ENCODE results near the gene PSMD8.
A peak's percentile ranks its signal among the peaks of the same experiment; 100 is the strongest.

PSMD8 gene

DNA sequence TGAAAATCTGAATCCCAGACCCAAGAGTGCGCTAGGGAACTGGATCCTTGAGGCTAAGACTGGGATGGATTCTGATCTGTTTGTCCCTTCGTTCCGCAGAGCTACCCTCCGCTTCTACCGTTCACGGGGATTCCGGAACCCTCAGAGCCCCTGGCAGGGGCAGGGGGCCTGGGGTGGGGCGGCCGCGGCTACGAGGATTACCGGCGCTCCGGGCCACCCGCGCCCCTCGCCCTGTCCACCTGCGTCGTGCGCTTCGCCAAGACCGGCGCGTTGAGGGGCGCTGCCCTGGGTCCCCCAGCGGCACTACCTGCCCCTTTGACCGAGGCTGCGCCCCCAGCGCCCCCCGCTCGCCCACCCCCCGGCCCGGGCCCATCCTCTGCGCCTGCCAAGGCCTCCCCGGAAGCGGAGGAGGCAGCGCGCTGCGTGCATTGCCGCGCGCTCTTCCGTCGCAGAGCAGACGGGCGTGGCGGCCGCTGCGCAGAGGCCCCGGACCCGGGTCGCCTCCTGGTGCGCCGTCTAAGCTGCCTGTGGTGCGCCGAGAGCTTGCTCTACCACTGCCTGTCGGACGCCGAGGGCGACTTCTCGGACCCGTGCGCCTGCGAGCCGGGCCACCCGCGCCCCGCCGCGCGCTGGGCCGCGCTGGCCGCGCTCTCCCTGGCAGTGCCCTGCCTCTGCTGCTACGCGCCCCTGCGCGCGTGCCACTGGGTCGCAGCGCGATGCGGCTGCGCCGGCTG is 21.2 kb downstream of the PSMD8 start:
- no peak overlapping the region for H2BK12ac ChIP-seq (ENCODE audit: low read length)
- no peak overlapping the region for H2BK5ac ChIP-seq (ENCODE audit: low read length)
- no peak overlapping the region for H3K18ac ChIP-seq (ENCODE audit: low read length)
- peaks cover under 1% of the 10 kb centered on the region for H3K79me1 ChIP-seq (ENCODE audit: low read depth, low read length)
- H3K9ac ChIP-seq (ENCODE audit: low read depth, low read length, poor library complexity), result no peak overlapping the region
- H3K4me1 ChIP-seq (ENCODE audit: control insufficient read depth in 2 of 2, insufficient read depth in 1 of 2, low read depth in 1 of 2, low read length in 2 of 2), result peaks cover 0 to 2% of the 10 kb centered on the region in 2 donors
- no peak overlapping the region for H3K14ac ChIP-seq (ENCODE audit: low read length)
- no peak overlapping the region for H2AFZ ChIP-seq (ENCODE audit: low read length)
- no peak overlapping the region for H3K27ac ChIP-seq (replicated peaks; ENCODE audit: low read length)
- no peak overlapping the region for H3K4ac ChIP-seq (ENCODE audit: low read length)
- H3K4me3 ChIP-seq (ENCODE audit: low read length in 2 of 2), result no peak overlapping the region
- H2BK120ac ChIP-seq (ENCODE audit: low read depth, low read length), result no peak overlapping the region
- H3K4me2 ChIP-seq (ENCODE audit: insufficient read depth, low read length, poor library complexity, severe bottlenecking), result no peak overlapping the region
- no peak overlapping the region for H2BK15ac ChIP-seq (ENCODE audit: low read length)
- H4K91ac ChIP-seq (ENCODE audit: low read depth, low read length, poor library complexity), result no peak overlapping the region
- H3K9me3 ChIP-seq (replicated peaks in 1 of 2; ENCODE audit: control insufficient read depth in 2 of 2, insufficient read depth in 1 of 2, low read depth in 1 of 2, low read length in 2 of 2), result peaks cover 0 to 4% of the 10 kb centered on the region in 2 donors
- no peak overlapping the region for H2AK5ac ChIP-seq (ENCODE audit: low read depth, low read length)
- peaks cover 20 to 51% of the 10 kb centered on the region in 2 donors for H3K36me3 ChIP-seq (replicated peaks in 1 of 2; ENCODE audit: control insufficient read depth in 2 of 2, insufficient read depth in 2 of 2, low read length in 2 of 2)
- no peak overlapping the region for H3K23ac ChIP-seq (ENCODE audit: low read depth, low read length, poor library complexity)
- DNase-seq (ENCODE audit: low spot score), result no peak
- no peak overlapping the region for H4K8ac ChIP-seq (ENCODE audit: low read depth, low read length)
- no peaks in the 10 kb centered on the region for H3K27me3 ChIP-seq (ENCODE audit: control insufficient read depth in 3 of 3, insufficient read depth in 3 of 3, low read depth in 1 of 3, low read length in 3 of 3)
- no CpG with 5 or more reads among the region's 86 CpGs for WGBS, 2 donors (ENCODE audit: extremely low coverage in 2 of 2, insufficient read length in 2 of 2, insufficient replicate concordance in 1 of 2)

DNA sequence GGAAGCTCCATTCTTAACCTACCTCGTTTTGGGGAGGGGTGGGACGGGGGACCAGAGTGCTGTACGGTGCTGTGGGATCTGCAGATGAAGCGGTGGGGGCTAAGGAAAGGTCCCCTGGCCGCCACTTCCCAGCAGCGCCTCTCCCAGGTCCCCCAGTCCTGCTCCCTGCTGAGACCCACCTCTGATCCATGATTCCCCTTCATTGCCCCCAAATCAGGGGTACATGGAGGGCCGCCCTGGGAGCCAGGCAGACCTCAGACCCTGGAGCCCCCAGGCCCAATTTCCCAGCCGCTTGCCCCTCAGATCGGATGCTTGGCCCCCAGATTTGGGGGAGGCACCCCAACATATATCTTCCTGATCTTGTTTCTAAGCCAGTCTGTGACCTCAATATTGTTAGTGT is 24.7 kb downstream of the PSMD8 start:
- Histone ChIP-seq H3K4me3 (ENCODE audit: low read length in 2 of 2) (no peak overlapping the region), H2BK120ac (ENCODE audit: low read depth, low read length) (no peak overlapping the region), H4K91ac (ENCODE audit: low read depth, low read length, poor library complexity) (no peak overlapping the region), H3K36me3 (replicated peaks in 1 of 2; ENCODE audit: control insufficient read depth in 2 of 2, insufficient read depth in 2 of 2, low read length in 2 of 2) (peaks cover 3 to 19% of the 10 kb centered on the region in 2 donors), H3K4me2 (ENCODE audit: insufficient read depth, low read length, poor library complexity, severe bottlenecking) (no peak overlapping the region), H3K18ac (ENCODE audit: low read length) (peak overlapping the region; percentile 44), H2BK12ac (ENCODE audit: low read length) (no peak overlapping the region), H3K4ac (ENCODE audit: low read length) (no peak overlapping the region), H3K4me1 (ENCODE audit: control insufficient read depth in 2 of 2, insufficient read depth in 1 of 2, low read depth in 1 of 2, low read length in 2 of 2) (peaks cover 0 to 2% of the 10 kb centered on the region in 2 donors), H2BK5ac (ENCODE audit: low read length) (no peak overlapping the region), H3K9ac (ENCODE audit: low read depth, low read length, poor library complexity) (no peak overlapping the region), H3K23ac (ENCODE audit: low read depth, low read length, poor library complexity) (no peak overlapping the region), H3K14ac (ENCODE audit: low read length) (no peak overlapping the region), H2AK5ac (ENCODE audit: low read depth, low read length) (no peak overlapping the region), H2BK15ac (ENCODE audit: low read length) (no peak overlapping the region), H3K9me3 (replicated peaks in 1 of 2; ENCODE audit: control insufficient read depth in 2 of 2, insufficient read depth in 1 of 2, low read depth in 1 of 2, low read length in 2 of 2) (peaks cover 0 to 4% of the 10 kb centered on the region in 2 donors), H3K27ac (replicated peaks; ENCODE audit: low read length) (no peak overlapping the region), H4K8ac (ENCODE audit: low read depth, low read length) (no peak overlapping the region), H3K79me1 (ENCODE audit: low read depth, low read length) (no peaks in the 10 kb centered on the region), H3K27me3 (ENCODE audit: control insufficient read depth in 3 of 3, insufficient read depth in 3 of 3, low read depth in 1 of 3, low read length in 3 of 3) (peaks cover 0 to 7% (median 0%) of the 10 kb centered on the region in 3 experiments), H2AFZ (ENCODE audit: low read length) (no peak overlapping the region)
- WGBS, 2 donors (ENCODE audit: extremely low coverage in 2 of 2, insufficient read length in 2 of 2, insufficient replicate concordance in 1 of 2), result no CpG with 5 or more reads among the region's 9 CpGs
- DNase-seq (ENCODE audit: low spot score), result no peak

DNA sequence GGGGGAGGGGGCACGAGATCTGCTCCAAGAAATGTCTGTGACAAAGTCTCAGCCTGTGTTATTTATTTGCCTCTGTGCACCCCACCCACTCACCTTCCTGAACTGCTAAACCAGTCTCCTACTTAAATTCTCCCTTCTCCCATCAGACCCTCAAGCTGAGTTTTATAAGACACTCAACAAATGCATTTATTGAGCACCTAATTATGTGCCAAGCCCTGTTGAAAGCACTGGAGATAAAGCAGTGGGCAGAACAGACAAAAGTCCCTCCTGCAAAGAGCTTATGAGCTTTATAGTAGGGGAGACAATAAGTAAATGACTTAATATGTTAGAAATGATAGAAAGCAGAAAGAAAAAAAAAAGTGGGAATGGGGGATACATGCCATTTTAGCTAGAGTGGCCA is 25.2 kb downstream of the PSMD8 start:
- H3K9me3 ChIP-seq (replicated peaks in 1 of 2; ENCODE audit: control insufficient read depth in 2 of 2, insufficient read depth in 1 of 2, low read depth in 1 of 2, low read length in 2 of 2), result peaks cover 0 to 4% of the 10 kb centered on the region in 2 donors
- no peaks in the 10 kb centered on the region for H3K79me1 ChIP-seq (ENCODE audit: low read depth, low read length)
- H3K14ac ChIP-seq (ENCODE audit: low read length), result no peak overlapping the region
- no peak for DNase-seq (ENCODE audit: low spot score)
- H4K91ac ChIP-seq (ENCODE audit: low read depth, low read length, poor library complexity), result no peak overlapping the region
- no peak overlapping the region for H2BK15ac ChIP-seq (ENCODE audit: low read length)
- no peak overlapping the region for H3K4ac ChIP-seq (ENCODE audit: low read length)
- H3K4me2 ChIP-seq (ENCODE audit: insufficient read depth, low read length, poor library complexity, severe bottlenecking), result no peak overlapping the region
- no CpG with 5 or more reads among the region's 1 CpG for WGBS, 2 donors (ENCODE audit: extremely low coverage in 2 of 2, insufficient read length in 2 of 2, insufficient replicate concordance in 1 of 2)
- H2BK5ac ChIP-seq (ENCODE audit: low read length), result no peak overlapping the region
- no peak overlapping the region for H3K23ac ChIP-seq (ENCODE audit: low read depth, low read length, poor library complexity)
- no peak overlapping the region for H4K8ac ChIP-seq (ENCODE audit: low read depth, low read length)
- H3K18ac ChIP-seq (ENCODE audit: low read length), result no peak overlapping the region
- no peak overlapping the region for H3K4me3 ChIP-seq (ENCODE audit: low read length in 2 of 2)
- H3K4me1 ChIP-seq (ENCODE audit: control insufficient read depth in 2 of 2, insufficient read depth in 1 of 2, low read depth in 1 of 2, low read length in 2 of 2), result peaks cover 0 to 2% of the 10 kb centered on the region in 2 donors
- H2BK120ac ChIP-seq (ENCODE audit: low read depth, low read length), result no peak overlapping the region
- peaks cover 0 to 9% (median 0%) of the 10 kb centered on the region in 3 experiments for H3K27me3 ChIP-seq (ENCODE audit: control insufficient read depth in 3 of 3, insufficient read depth in 3 of 3, low read depth in 1 of 3, low read length in 3 of 3)
- H3K9ac ChIP-seq (ENCODE audit: low read depth, low read length, poor library complexity), result no peak overlapping the region
- no peak overlapping the region for H2AFZ ChIP-seq (ENCODE audit: low read length)
- H2BK12ac ChIP-seq (ENCODE audit: low read length), result no peak overlapping the region
- H3K36me3 ChIP-seq (replicated peaks in 1 of 2; ENCODE audit: control insufficient read depth in 2 of 2, insufficient read depth in 2 of 2, low read length in 2 of 2), result peaks cover 0 to 14% of the 10 kb centered on the region in 2 donors
- no peak overlapping the region for H2AK5ac ChIP-seq (ENCODE audit: low read depth, low read length)
- no peak overlapping the region for H3K27ac ChIP-seq (replicated peaks; ENCODE audit: low read length)

DNA sequence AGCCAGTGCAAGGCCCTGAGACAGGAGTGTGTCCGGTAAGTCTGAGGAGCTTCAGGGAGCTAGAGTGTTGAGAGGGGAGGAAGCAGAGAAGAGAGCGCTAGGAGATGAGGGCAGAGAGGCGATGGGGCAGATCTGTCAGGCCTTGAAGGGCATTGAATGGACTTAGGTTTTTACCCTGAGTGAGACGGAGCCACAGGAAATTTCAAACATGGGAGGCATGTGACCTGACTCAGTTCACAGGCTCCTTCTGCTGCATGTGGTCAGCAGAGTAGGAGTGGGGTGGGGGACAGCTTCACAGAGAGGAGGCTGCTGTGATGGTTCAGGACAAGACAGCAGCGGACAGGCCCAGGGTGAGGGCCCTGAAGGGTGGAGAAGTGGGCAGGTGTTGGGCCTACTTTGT is 26.0 kb downstream of the PSMD8 start:
- H3K4me2 ChIP-seq (ENCODE audit: insufficient read depth, low read length, poor library complexity, severe bottlenecking), result no peak overlapping the region
- H3K27me3 ChIP-seq (ENCODE audit: control insufficient read depth in 3 of 3, insufficient read depth in 3 of 3, low read depth in 1 of 3, low read length in 3 of 3), result peaks cover 0 to 9% (median 0%) of the 10 kb centered on the region in 3 experiments
- H2BK5ac ChIP-seq (ENCODE audit: low read length), result no peak overlapping the region
- peaks cover 0 to 8% of the 10 kb centered on the region in 2 donors for H3K36me3 ChIP-seq (replicated peaks in 1 of 2; ENCODE audit: control insufficient read depth in 2 of 2, insufficient read depth in 2 of 2, low read length in 2 of 2)
- no peak overlapping the region for H4K8ac ChIP-seq (ENCODE audit: low read depth, low read length)
- no peak for DNase-seq (ENCODE audit: low spot score)
- no peak overlapping the region for H3K4ac ChIP-seq (ENCODE audit: low read length)
- H3K4me3 ChIP-seq (ENCODE audit: low read length in 2 of 2), result no peak overlapping the region
- no CpG with 5 or more reads among the region's 5 CpGs for WGBS, 2 donors (ENCODE audit: extremely low coverage in 2 of 2, insufficient read length in 2 of 2, insufficient replicate concordance in 1 of 2)
- H3K79me1 ChIP-seq (ENCODE audit: low read depth, low read length), result no peaks in the 10 kb centered on the region
- no peak overlapping the region for H4K91ac ChIP-seq (ENCODE audit: low read depth, low read length, poor library complexity)
- no peak overlapping the region for H2BK12ac ChIP-seq (ENCODE audit: low read length)
- H3K27ac ChIP-seq (replicated peaks; ENCODE audit: low read length), result no peak overlapping the region
- peaks cover 0 to 4% of the 10 kb centered on the region in 2 donors for H3K9me3 ChIP-seq (replicated peaks in 1 of 2; ENCODE audit: control insufficient read depth in 2 of 2, insufficient read depth in 1 of 2, low read depth in 1 of 2, low read length in 2 of 2)
- no peak overlapping the region for H3K23ac ChIP-seq (ENCODE audit: low read depth, low read length, poor library complexity)
- H2AFZ ChIP-seq (ENCODE audit: low read length), result no peak overlapping the region
- H3K9ac ChIP-seq (ENCODE audit: low read depth, low read length, poor library complexity), result no peak overlapping the region
- no peak overlapping the region for H3K14ac ChIP-seq (ENCODE audit: low read length)
- H2AK5ac ChIP-seq (ENCODE audit: low read depth, low read length), result no peak overlapping the region
- H2BK15ac ChIP-seq (ENCODE audit: low read length), result no peak overlapping the region
- peaks cover 0 to 2% of the 10 kb centered on the region in 2 donors for H3K4me1 ChIP-seq (ENCODE audit: control insufficient read depth in 2 of 2, insufficient read depth in 1 of 2, low read depth in 1 of 2, low read length in 2 of 2)
- H2BK120ac ChIP-seq (ENCODE audit: low read depth, low read length), result no peak overlapping the region
- no peak overlapping the region for H3K18ac ChIP-seq (ENCODE audit: low read length)

Data from neuronal stem cell (in vitro differentiated cells).